Neuronal stem cell (in vitro differentiated cells): ENCODE results near the gene ERC2.
A peak's percentile ranks its signal among the peaks of the same experiment; 100 is the strongest.

Experiments
- DNase-seq: peaks from one replicate; pipeline ENCODE4 v3.0.0-alpha.2; 2013; ENCODE audit warnings: low spot score
- H2AFZ ChIP-seq: one replicate; pipeline ENCODE4 v1.6.1; 2013; ENCODE audit warnings: mild to moderate bottlenecking, low read length, inconsistent platforms
- H2AK5ac ChIP-seq: 2 replicates; pipeline ENCODE4 v1.6.1; 2013; ENCODE audit warnings: low read depth, mild to moderate bottlenecking, inconsistent platforms, low read length, moderate library complexity, mixed read lengths
- H2BK120ac ChIP-seq: 2 replicates; pipeline ENCODE4 v1.6.1; 2013; ENCODE audit warnings: low read depth, mild to moderate bottlenecking, inconsistent platforms, low read length, moderate library complexity, mixed read lengths
- H2BK12ac ChIP-seq: one replicate; pipeline ENCODE4 v1.6.1; 2013; ENCODE audit warnings: low read length, inconsistent platforms
- H2BK15ac ChIP-seq: 2 replicates; pipeline ENCODE4 v1.6.1; 2013; ENCODE audit warnings: mild to moderate bottlenecking, low read length, inconsistent platforms, mixed read lengths
- H2BK5ac ChIP-seq: one replicate; pipeline ENCODE4 v1.6.1; 2013; ENCODE audit warnings: inconsistent platforms, mild to moderate bottlenecking, low read length, moderate library complexity
- H3K14ac ChIP-seq: one replicate; pipeline ENCODE4 v1.6.1; 2013; ENCODE audit warnings: low read length, inconsistent platforms
- H3K18ac ChIP-seq: 2 replicates; pipeline ENCODE4 v1.6.1; 2013; ENCODE audit warnings: low read length, inconsistent platforms
- H3K23ac ChIP-seq: 2 replicates; pipeline ENCODE4 v1.6.1; 2013; ENCODE audit warnings: low read depth, mild to moderate bottlenecking, mixed read lengths, low read length, inconsistent platforms; ENCODE audit not compliant: poor library complexity
- H3K27ac ChIP-seq: replicated peaks from 3 replicates; pipeline ENCODE4 v1.5.1; 2013; ENCODE audit warnings: low read length, inconsistent platforms
- H3K27me3 ChIP-seq, 3 experiments: 2 replicates each; pipeline ENCODE4 v1.6.1; 2013; ENCODE audit warnings: low read length in 3 of 3, mild to moderate bottlenecking in 2 of 3, inconsistent platforms in 1 of 3, low read depth in 1 of 3, mixed read lengths in 1 of 3, moderate library complexity in 1 of 3; ENCODE audit not compliant: control insufficient read depth in 3 of 3, insufficient read depth in 3 of 3
- H3K36me3 ChIP-seq, 2 donors: replicated peaks in 1 of 2; 2 replicates each; pipeline ENCODE4 v1.6.1; 2013; ENCODE audit warnings: low read length in 2 of 2; ENCODE audit not compliant: control insufficient read depth in 2 of 2, insufficient read depth in 2 of 2
- H3K4ac ChIP-seq: 2 replicates; pipeline ENCODE4 v1.6.1; 2013; ENCODE audit warnings: inconsistent platforms, mild to moderate bottlenecking, low read length, moderate library complexity
- H3K4me1 ChIP-seq, 2 donors: 1 replicate in 1 of 2; 2 replicates in 1 of 2; pipeline ENCODE4 v1.6.1; 2013; ENCODE audit warnings: low read length in 2 of 2, low read depth in 1 of 2; ENCODE audit not compliant: control insufficient read depth in 2 of 2, insufficient read depth in 1 of 2
- H3K4me2 ChIP-seq: one replicate; pipeline ENCODE4 v1.6.1; 2013; ENCODE audit warnings: mild to moderate bottlenecking, low read length, inconsistent platforms; ENCODE audit not compliant: insufficient read depth, poor library complexity, severe bottlenecking
- H3K4me3 ChIP-seq, 2 donors: 2 replicates each; pipeline ENCODE4 v1.5.1; 2013; ENCODE audit warnings: low read length in 2 of 2, mild to moderate bottlenecking in 2 of 2, inconsistent platforms in 1 of 2, moderate library complexity in 1 of 2
- H3K79me1 ChIP-seq: one replicate; pipeline ENCODE4 v1.6.1; 2013; ENCODE audit warnings: low read depth, mild to moderate bottlenecking, inconsistent platforms, low read length, moderate library complexity
- H3K9ac ChIP-seq: one replicate; pipeline ENCODE4 v1.6.1; 2013; ENCODE audit warnings: mild to moderate bottlenecking, low read depth, low read length, inconsistent platforms; ENCODE audit not compliant: poor library complexity
- H3K9me3 ChIP-seq, 2 donors: replicated peaks in 1 of 2; 2 replicates each; pipeline versions ENCODE3 to v1.6.1; 2013; ENCODE audit warnings: low read length in 2 of 2, mild to moderate bottlenecking in 2 of 2, inconsistent platforms in 1 of 2, low read depth in 1 of 2, mixed read lengths in 1 of 2, moderate library complexity in 1 of 2; ENCODE audit not compliant: control insufficient read depth in 2 of 2, insufficient read depth in 1 of 2
- H4K8ac ChIP-seq: one replicate; pipeline ENCODE4 v1.6.1; 2013; ENCODE audit warnings: low read depth, mild to moderate bottlenecking, inconsistent platforms, low read length, moderate library complexity
- H4K91ac ChIP-seq: one replicate; pipeline ENCODE4 v1.6.1; 2013; ENCODE audit warnings: low read length, low read depth, mild to moderate bottlenecking, inconsistent platforms; ENCODE audit not compliant: poor library complexity
- WGBS, 2 donors: extraction: QIAGEN DNeasy Blood & Tissue Kit; methylation state at CpG; one replicate each; pipeline ENCODE4 v1.1.7; 2013; ENCODE audit warnings: missing lambda C conversion rate in 2 of 2, mixed read lengths in 1 of 2; ENCODE audit not compliant: insufficient read length in 2 of 2, insufficient replicate concordance in 1 of 2; ENCODE audit errors: extremely low coverage in 2 of 2; 5-methylcytosine and 5-hydroxymethylcytosine counted together

ERC2 gene

DNA sequence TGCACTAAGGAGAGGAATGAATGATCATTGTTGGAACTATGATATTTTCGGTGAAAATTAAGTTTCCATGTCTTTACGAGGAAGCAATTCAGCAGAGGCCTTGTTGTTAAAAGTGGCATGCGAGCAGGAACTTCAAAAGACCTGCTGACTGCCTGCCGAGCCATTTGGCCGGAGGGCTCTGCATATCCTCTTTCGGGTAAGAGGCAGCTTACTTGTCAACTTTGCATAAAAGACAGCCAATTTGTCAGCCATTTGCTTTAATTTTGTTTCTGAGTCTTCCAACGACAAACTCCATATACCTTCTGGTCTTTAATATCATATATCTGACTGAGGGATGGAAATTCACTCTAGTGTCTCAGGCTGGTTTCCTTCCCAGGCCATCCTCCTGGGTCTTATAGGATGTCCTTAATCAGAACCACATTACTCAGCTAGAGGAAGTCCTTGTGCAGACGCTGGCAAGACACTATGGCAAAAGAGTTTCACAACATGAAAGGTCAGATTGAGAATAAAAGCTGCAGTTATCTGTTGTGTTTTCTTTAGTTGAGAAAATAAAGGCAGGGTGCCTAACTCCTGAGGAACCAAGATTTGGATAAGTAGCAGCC, 852.5 kb downstream of the ERC2 start:
- Histone ChIP-seq H3K4me2 (no peak overlapping the region), H3K18ac (no peak overlapping the region), H4K8ac (no peak overlapping the region), H2AK5ac (no peak overlapping the region), H3K27me3 (no peaks in the 10 kb centered on the region), H3K36me3 (no peaks in the 10 kb centered on the region), H3K9me3 (peaks cover 0 to 3% of the 10 kb centered on the region in 2 donors), H3K4ac (no peak overlapping the region), H3K27ac (no peak overlapping the region), H3K9ac (no peak overlapping the region), H4K91ac (no peak overlapping the region), H3K4me1 (peaks cover 9 to 11% of the 10 kb centered on the region in 2 donors), H3K79me1 (no peaks in the 10 kb centered on the region), H2BK5ac (no peak overlapping the region), H3K4me3 (no peak overlapping the region), H3K14ac (no peak overlapping the region), H2BK12ac (no peak overlapping the region), H2BK120ac (no peak overlapping the region), H3K23ac (no peak overlapping the region), H2AFZ (peak overlapping the region; percentile 67), H2BK15ac (no peak overlapping the region)
- no peak for DNase-seq
- WGBS, 2 donors: no CpG with 5 or more reads among the region's 8 CpGs

DNA sequence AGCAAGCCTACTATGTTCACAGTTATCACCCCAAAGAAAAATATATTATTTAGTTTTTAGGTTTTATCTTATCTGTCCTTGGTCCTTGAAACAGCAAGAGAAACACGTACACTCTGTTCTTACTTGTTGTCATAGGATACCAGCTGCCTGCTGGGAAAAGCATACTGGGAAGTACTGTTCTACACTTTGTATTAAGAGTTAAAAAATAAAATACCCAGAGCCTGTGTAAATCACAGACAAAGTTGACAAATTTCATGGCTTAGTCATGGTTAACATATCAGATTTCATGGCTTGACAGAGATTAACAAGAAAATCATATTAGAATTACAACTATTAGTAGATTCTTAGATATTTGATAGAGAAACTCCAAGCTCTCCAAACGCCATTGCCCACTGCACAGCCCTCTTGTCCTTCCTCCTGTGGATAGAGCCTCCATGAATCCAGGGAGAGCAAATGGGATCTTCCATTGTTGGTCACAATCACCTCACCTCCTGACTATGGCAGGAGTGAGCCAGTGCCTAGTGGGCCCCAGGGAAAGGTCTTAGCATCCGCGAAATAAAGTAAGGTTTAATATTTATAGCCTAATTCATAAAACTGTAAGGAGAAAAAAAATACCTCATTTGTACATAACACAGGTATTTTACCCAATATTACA, 853.1 kb downstream of the ERC2 start:
- no peak overlapping the region for H2BK120ac ChIP-seq
- no peak for DNase-seq
- peaks cover 9 to 10% of the 10 kb centered on the region in 2 donors for H3K4me1 ChIP-seq
- no peak overlapping the region for H2AK5ac ChIP-seq
- H2BK12ac ChIP-seq: no peak overlapping the region
- no peak overlapping the region for H4K91ac ChIP-seq
- no peak overlapping the region for H3K4me3 ChIP-seq
- H3K23ac ChIP-seq: no peak overlapping the region
- no peak overlapping the region for H3K4me2 ChIP-seq
- no peak overlapping the region for H2BK5ac ChIP-seq
- WGBS, 2 donors: no CpG with 5 or more reads among the region's 4 CpGs
- H2BK15ac ChIP-seq: no peak overlapping the region
- H3K27me3 ChIP-seq: no peaks in the 10 kb centered on the region
- H3K36me3 ChIP-seq: no peaks in the 10 kb centered on the region
- no peak overlapping the region for H3K14ac ChIP-seq
- no peak overlapping the region for H3K18ac ChIP-seq
- H3K9ac ChIP-seq: no peak overlapping the region
- H3K4ac ChIP-seq: no peak overlapping the region
- H2AFZ ChIP-seq: peak overlapping the region; percentile 67
- H4K8ac ChIP-seq: no peak overlapping the region
- no peak overlapping the region for H3K27ac ChIP-seq
- H3K9me3 ChIP-seq: peaks cover 0 to 3% of the 10 kb centered on the region in 2 donors
- no peaks in the 10 kb centered on the region for H3K79me1 ChIP-seq

DNA sequence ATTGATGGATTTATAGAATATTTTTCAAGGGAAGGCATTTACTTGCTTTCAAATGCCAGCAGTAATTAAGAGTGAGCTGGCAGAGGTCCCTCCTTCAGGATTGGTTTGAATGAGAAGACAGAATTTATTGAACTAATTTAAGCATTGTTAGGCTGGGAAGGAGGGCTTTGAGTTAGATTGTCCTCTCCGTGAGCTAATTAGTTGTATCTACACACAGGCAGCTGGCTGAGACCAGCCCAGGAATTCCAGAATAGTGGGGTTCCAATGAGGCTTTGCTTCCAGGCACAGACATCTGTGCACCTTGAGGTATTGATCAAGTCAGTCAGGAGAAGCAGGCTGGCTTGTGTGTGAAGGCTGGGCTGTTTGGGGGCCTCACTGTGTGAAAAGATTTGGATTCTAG, 857.1 kb downstream of the ERC2 start:
- Histone ChIP-seq H3K4me2 (no peak overlapping the region), H3K9ac (no peak overlapping the region), H3K18ac (no peak overlapping the region), H3K79me1 (no peaks in the 10 kb centered on the region), H3K9me3 (no peaks in the 10 kb centered on the region), H3K23ac (no peak overlapping the region), H2BK5ac (no peak overlapping the region), H3K4ac (no peak overlapping the region), H4K8ac (no peak overlapping the region), H2BK15ac (no peak overlapping the region), H4K91ac (no peak overlapping the region), H3K36me3 (no peaks in the 10 kb centered on the region), H3K27me3 (no peaks in the 10 kb centered on the region), H2AFZ (no peak overlapping the region), H3K4me1 (peaks cover 8 to 14% of the 10 kb centered on the region in 2 donors), H3K14ac (no peak overlapping the region), H3K27ac (peak overlapping the region; percentile 54), H2AK5ac (no peak overlapping the region), H2BK120ac (no peak overlapping the region), H2BK12ac (no peak overlapping the region), H3K4me3 (no peak overlapping the region)
- peak; percentile 27 for DNase-seq
- WGBS, 2 donors: no CpG with 5 or more reads among the region's 1 CpG

GRCh38 chr3:55609230-55609827, 858.9 kb downstream of the ERC2 start:
- WGBS, 2 donors: no CpG with 5 or more reads among the region's 10 CpGs
- H3K27me3 ChIP-seq: no peaks in the 10 kb centered on the region

More at GRCh38 chr3:55609230-55609827, 858.9 kb downstream of the ERC2 start:
- H2AK5ac ChIP-seq: no peak overlapping the region
- H3K9ac ChIP-seq: no peak overlapping the region
- no peaks in the 10 kb centered on the region for H3K36me3 ChIP-seq
- no peak overlapping the region for H2BK5ac ChIP-seq
- DNase-seq: no peak
- peaks cover 0 to 10% of the 10 kb centered on the region in 2 donors for H3K4me1 ChIP-seq
- peak overlapping the region; percentile 46 for H3K18ac ChIP-seq
- H3K4me3 ChIP-seq: no peak overlapping the region
- H3K4me2 ChIP-seq: no peak overlapping the region
- no peak overlapping the region for H2BK15ac ChIP-seq
- no peak overlapping the region for H4K91ac ChIP-seq
- no peak overlapping the region for H3K27ac ChIP-seq
- H3K23ac ChIP-seq: no peak overlapping the region
- H3K79me1 ChIP-seq: no peaks in the 10 kb centered on the region
- H2BK120ac ChIP-seq: no peak overlapping the region
- H2BK12ac ChIP-seq: no peak overlapping the region
- H3K9me3 ChIP-seq: no peaks in the 10 kb centered on the region
- no peak overlapping the region for H2AFZ ChIP-seq
- no peak overlapping the region for H3K14ac ChIP-seq
- H4K8ac ChIP-seq: no peak overlapping the region
- no peak overlapping the region for H3K4ac ChIP-seq
